Activated CD8-positive, alpha-beta memory T cell treated with anti-CD3 and anti-CD28 coated beads, Interleukin-2, amount 50 U/mL, for 48 hours (primary cell): ENCODE results near the gene DOC2A.
"Not testable (repeated sequence)": the region's sequence is repeated elsewhere in the genome, so short reads cannot be mapped to it uniquely, and the experiment has no call there.

Source experiments
- DNase-seq: peaks from one replicate; pipeline ENCODE4 v3.0.0-alpha.2; 2020

Gene DOC2A

GRCh38 chr16:30026449-30026848 is 15.6 kb upstream of the DOC2A start:
- no peak for DNase-seq

GRCh38 chr16:30025574-30025973 is 14.7 kb upstream of the DOC2A start:
- no peak for DNase-seq

GRCh38 chr16:30025156-30025555 is 14.3 kb upstream of the DOC2A start:
- no peak for DNase-seq

GRCh38 chr16:30024451-30024850 is 13.6 kb upstream of the DOC2A start:
- DNase-seq: no peak

GRCh38 chr16:30023586-30023985 is 12.8 kb upstream of the DOC2A start:
- no peak for DNase-seq

- DNase-seq: no peak
Measured at GRCh38 chr16:30022887-30023286, 12.1 kb upstream of the DOC2A start, which contains the start of gene C16orf92. Gene C16orf92, plus strand, starts transcription at chr16:30023198. Its CDS starts 143 bp downstream, at chr16:30023341.

- DNase-seq: no peak
Measured at GRCh38 chr16:30018731-30019158, 7.9 kb upstream of the DOC2A start.

- not testable (repeated sequence) for DNase-seq
Measured at GRCh38 chr16:30017937-30018336, 7.1 kb upstream of the DOC2A start.

- no peak for DNase-seq
Measured at GRCh38 chr16:30017277-30017656, 6.4 kb upstream of the DOC2A start.

- no peak for DNase-seq
Measured at GRCh38 chr16:30016555-30017276, 5.9 kb upstream of the DOC2A start.

GRCh38 chr16:30015450-30015849 is 4.6 kb upstream of the DOC2A start:
- not testable (repeated sequence) for DNase-seq

GRCh38 chr16:30012598-30012997 is 1.8 kb upstream of the DOC2A start:
- DNase-seq: not testable (repeated sequence)

- DNase-seq: no peak
Measured at GRCh38 chr16:30011714-30012504, 1.1 kb upstream of the DOC2A start.

GRCh38 chr16:30009990-30010843 is 610 bp downstream of the DOC2A start:
- DNase-seq: no peak

GRCh38 chr16:30009085-30009862 is 1.6 kb downstream of the DOC2A start:
- DNase-seq: no peak

GRCh38 chr16:30007378-30007895 is 3.4 kb downstream of the DOC2A start:
- DNase-seq: no peak

GRCh38 chr16:30006659-30007377 is 4.0 kb downstream of the DOC2A start:
- no peak for DNase-seq

GRCh38 chr16:30006095-30006473 is 4.7 kb downstream of the DOC2A start:
- no peak for DNase-seq

GRCh38 chr16:30005341-30006094 is 5.3 kb downstream of the DOC2A start:
- DNase-seq: no peak

- DNase-seq: no peak
Measured at GRCh38 chr16:30004811-30005242, 6.0 kb downstream of the DOC2A start.

GRCh38 chr16:30004424-30004776 is 6.4 kb downstream of the DOC2A start:
- DNase-seq: no peak
